OCI-M2 (cell line): ENCODE results near the gene PHC1.
"Not testable (repeated sequence)": the region's sequence is repeated elsewhere in the genome, so short reads cannot be mapped to it uniquely, and the experiment has no call there.

Experiments
- DNase-seq: peaks from one replicate; lab custom pipeline; 2025; ENCODE audit not compliant: unreplicated experiment; lab: John Stamatoyannopoulos, UW

The PHC1 gene

DNA sequence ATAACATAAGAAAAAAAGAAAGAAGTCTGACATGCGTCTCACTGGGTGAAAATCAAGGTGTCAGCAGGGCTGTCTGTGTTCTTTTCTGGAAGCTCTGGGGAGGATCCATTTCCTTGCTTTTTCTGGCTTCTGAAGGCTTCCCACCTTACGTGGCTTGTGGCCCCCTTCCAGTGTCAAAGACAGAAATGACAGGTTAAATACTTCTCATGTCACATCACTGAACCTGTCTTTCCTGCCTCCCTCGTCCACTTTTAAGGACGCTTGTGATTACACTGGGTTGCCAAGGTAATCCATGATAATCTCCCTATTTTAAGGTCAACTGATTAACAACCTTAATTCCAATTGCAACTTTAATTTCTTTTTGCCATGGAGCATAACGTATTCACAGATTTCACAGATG, 4.6 kb upstream of the PHC1 start:
- DNase-seq = no peak

DNA sequence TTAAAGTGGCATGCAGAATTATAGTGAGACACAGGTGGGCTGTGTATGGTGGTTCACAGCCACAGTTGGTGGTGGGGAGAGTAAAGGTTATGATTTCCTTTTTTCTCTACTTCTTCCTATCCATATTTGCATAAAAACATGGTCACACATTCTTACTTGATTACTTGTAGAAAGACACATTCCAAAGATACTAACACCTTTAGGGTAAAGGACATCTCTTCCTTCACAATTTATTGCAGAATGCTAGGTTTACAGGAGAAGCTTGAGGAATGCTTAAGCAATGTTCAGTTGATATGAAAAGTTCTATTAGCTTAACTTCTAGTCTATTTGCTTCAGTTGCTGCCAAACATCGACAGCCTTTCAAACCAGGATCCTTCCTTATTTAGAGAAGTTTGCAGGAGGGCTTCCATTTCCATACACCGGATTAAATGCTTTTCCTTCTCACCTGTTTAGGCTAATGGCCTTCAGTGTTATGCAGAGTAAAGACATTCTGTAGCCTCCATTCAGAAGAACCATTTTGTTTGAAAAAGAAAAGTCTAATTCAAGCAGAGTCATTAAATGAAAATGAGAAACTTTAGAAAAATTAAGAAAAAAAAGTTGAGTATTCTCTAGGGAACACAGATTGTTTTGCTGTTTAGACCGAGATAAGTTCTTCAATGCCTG, 2.6 kb upstream of the PHC1 start:
- DNase-seq = no peak

DNA sequence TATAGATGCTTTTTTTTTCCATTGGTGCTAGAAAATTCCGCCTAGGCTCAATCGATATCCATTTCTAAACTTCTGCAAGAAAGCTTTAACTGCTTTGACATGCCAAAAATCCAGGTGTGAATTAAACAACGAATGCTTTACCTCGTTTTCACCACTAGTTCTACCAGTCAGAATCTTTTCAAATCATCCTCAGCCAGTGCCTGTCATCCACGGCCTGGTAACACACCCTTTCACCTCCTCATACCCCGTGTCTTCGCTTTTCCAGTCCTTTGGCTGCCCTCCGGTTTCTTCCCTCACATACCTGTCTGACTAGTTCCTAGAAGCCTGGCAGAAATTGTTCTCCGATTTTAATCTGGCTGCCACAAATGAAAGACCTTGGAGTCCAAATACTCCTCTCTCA, 1.4 kb upstream of the PHC1 start:
- no peak for DNase-seq

DNA sequence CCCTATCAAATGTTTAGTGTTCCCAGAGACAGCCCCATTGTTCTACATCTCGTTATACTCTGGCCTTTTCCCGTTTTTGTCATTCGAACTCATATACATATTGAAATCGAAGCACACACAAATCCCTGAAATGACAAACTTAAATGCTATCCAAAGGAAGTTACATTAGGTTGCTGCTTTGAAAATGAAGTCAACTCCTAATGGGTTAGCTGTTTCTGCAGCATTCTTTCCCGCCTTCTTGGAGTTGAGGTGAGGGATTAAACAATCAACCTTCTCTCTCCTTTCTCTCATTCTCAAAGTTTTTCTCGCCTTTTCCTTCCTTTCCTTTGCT, 642 bp upstream of the PHC1 start:
- DNase-seq = no peak

DNA sequence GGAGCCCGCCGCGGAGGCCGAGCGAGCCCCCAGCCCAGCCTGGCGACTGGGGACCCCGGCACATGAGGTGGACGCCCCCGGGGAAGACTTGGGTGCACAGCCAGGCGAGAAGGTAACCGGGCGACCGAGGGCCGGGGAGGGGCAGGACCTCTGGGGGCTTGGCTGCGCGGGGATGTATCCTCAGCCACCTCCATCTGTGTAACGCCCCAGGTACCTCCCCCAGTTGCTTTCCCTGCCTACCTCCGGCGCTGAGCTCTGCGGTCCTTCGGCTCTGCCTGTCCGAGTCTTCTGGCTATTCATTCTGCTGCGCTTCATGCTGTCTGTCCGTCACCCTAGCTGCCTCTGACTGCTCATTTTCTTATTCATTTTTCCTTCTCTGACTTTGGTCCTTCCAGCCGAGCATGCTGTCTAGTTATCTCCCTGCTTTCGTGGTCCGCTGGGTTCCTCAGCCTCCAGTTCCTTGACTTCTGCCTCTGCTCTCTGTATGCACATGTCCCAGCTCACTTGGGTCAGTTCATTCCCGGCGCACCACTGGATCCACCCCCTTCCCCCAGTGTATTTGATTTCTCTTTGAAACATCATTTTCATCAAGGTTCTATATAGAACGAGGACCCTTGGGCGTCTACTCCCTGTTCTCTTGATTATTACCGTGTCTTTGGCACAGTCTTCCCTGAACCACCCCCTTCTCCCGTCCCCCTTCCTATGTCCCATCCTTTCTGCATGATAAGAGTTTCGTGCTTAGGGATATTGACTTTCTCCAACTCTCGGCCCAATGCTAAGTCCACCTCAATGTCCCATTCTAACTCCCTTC, 612 bp downstream of the PHC1 start:
- no peak for DNase-seq

DNA sequence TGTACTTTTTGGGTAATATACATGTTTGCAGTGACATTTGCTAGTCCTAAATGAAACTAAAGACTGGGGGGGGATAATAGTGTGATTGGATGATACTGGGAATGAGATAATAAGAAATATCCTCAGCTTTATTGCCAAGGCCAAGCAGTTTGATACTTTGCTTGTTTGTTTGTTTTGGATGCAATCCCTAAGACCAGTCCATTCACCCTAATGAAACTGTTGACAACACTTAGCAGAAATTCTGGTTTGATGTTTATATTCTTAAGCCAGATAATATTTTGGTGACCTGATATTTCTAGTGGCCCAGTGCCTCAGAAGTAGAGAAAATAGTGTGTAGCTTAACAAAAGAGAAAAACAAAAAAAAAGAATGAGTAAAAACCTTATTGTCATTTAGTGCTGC, 1.8 kb downstream of the PHC1 start:
- no peak for DNase-seq

DNA sequence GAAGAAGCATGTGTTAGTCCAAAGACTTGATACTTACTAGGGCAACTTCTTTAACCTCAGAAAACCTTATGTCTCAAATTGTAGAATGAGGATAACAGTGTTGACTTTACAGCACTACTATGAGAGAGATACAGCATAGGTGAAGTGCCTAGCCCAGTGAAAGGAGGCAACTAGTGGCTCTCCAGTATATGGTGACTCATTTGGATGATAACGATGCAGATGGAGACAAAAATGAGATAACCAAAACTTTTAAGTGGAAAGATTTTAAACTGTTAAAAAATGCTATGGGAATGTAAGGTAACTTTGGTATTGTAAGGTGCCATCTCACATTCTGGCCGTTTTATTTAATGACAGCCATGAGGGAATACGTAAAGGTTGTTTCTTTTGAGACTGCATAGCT, 2.7 kb downstream of the PHC1 start:
- no peak for DNase-seq

DNA sequence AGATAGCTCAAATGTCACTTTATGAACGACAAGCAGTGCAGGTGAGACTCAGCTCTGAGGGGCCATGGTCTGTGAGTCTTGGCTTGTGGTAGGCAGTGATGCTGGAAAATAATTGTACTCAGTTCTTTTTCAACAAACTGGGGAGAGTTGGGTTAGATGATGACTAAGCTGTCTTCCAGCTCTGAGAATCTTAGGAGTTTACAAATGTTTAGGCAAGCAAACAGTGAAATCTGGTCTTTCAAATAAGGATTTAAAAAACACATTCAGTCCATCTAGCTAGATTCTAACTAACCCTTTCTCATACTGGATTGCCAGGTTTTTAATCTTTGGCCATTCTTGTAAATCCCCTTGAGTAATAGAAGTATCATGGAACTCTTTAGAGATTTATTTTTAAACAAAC, 3.4 kb downstream of the PHC1 start:
- no peak for DNase-seq

DNA sequence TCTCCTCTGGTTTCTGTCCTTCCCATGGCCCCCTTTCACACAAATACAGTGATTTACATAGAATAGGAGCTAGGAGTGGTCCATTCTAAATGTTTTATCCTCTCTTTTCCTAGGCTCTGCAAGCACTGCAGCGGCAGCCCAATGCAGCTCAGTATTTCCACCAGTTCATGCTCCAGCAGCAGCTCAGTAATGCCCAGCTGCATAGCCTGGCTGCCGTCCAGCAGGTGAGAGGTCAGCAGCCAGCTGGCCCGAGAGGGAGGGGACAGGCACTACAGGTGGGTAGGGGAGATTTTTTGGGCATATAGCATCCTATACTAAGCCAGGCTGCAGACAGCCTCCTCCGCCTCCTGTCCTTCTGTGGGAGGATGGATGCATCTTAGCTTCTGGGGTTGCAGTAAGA, 5.3 kb downstream of the PHC1 start:
- DNase-seq = not testable (repeated sequence)

DNA sequence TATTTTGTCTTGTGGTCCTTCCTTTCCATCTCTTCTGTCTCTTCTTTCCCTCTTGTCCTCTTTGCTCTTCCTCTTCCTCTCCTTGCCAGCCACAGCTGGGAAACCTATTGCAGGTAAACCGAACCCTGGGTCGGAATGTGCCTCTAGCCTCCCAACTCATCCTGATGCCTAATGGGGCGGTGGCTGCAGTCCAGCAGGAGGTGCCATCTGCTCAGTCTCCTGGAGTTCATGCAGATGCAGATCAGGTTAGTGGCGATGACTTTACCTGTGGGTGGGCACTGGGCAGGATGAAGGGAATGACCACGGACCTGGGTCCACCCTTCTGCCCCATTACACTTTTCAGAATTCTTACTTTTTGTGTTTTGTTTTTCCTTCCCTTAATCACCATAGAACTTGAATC, 8.2 kb downstream of the PHC1 start:
- no peak for DNase-seq

DNA sequence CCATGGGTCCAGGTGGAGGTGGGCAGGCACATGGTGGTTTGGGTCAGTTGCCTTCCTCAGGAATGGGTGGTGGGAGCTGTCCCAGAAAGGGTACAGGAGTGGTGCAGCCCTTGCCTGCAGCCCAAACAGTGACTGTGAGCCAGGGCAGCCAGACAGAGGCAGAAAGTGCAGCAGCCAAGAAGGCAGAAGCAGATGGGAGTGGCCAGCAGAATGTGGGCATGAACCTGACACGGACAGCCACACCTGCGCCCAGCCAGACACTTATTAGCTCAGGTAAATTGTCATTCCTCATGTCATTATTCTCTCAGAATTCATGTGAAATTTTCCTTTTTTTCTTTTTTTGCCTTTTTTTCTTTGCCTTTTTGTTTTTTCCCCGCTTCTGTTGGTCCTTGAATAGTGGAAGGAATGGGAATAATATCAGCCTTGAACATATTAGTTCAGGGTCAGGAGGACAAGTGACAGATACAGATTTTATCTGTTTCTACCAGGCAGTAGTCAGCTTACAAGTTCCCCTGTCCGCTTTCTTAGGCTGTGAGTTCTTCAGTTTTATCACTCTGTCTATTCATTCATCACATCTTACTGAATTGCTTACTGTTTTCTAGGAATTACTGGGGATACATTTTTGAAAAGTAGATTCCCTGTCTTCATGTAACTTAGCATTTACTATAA, 16.5 kb downstream of the PHC1 start:
- not testable (repeated sequence) for DNase-seq

DNA sequence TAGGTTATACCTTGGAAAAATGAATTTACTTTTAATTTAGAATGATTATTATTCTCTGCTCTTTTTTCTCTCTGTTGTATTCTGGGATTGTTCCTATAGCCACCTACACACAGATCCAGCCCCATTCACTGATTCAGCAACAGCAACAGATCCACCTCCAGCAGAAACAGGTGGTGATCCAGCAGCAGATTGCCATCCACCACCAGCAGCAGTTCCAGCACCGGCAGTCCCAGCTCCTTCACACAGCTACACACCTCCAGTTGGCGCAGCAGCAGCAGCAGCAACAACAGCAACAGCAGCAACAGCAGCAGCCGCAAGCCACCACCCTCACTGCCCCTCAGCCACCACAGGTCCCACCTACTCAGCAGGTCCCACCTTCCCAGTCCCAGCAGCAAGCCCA, 18.2 kb downstream of the PHC1 start:
- DNase-seq = not testable (repeated sequence)

DNA sequence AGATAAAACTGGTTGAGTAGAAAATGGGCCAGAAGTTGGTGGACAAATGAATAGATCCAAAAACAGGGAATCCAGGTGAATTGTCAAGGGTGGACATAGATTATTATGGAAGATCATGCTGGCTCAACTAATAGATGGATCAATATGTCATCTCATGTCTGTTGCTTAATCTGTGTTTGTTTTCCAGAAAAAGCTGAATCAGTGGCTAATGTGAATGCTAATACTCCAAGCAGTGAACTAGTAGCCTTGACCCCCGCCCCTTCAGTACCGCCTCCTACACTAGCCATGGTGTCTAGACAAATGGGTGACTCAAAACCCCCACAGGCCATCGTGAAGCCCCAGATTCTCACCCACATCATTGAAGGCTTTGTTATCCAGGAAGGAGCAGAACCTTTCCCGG, 19.8 kb downstream of the PHC1 start:
- DNase-seq = not testable (repeated sequence)

DNA sequence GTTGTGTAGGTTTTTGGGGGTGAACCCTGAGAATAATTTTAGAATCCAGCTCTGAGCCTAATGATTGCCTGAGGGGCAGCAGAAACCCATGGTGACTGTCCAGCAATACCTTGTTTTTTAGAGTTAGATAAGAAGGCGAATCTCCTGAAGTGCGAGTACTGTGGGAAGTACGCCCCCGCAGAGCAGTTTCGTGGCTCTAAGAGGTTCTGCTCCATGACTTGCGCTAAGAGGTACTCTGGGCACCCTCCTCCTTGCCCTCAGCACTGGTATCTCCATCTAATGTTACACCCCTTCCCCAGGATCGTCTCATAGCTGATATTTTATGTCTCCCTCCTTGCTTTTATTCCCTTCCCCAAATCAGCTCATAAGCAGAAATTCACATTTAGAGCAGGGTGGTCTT, 22.4 kb downstream of the PHC1 start:
- DNase-seq = no peak

DNA sequence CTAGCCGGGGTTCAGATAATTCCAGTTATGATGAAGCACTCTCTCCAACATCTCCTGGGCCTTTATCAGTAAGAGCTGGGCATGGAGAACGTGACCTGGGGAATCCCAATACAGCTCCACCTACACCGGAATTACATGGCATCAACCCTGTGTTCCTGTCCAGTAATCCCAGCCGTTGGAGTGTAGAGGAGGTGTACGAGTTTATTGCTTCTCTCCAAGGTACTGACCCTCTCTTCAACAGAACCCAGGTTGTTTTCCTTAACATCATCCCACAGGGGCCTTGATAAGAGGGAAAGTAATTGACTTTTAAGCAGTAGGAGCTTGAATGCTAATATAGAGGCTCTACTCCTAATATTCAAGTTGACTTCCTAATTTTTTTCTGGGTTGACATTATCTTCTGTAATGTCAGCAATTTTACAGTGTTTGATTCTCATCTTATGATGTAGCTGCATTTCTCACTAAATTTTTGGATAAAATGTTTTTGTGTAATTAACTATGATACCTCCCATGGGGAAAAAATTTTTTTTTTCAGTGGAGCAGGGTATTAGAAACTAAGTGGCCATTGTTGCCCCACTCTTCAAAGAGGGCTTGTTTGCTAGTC, 23.6 kb downstream of the PHC1 start:
- not testable (repeated sequence) for DNase-seq

DNA sequence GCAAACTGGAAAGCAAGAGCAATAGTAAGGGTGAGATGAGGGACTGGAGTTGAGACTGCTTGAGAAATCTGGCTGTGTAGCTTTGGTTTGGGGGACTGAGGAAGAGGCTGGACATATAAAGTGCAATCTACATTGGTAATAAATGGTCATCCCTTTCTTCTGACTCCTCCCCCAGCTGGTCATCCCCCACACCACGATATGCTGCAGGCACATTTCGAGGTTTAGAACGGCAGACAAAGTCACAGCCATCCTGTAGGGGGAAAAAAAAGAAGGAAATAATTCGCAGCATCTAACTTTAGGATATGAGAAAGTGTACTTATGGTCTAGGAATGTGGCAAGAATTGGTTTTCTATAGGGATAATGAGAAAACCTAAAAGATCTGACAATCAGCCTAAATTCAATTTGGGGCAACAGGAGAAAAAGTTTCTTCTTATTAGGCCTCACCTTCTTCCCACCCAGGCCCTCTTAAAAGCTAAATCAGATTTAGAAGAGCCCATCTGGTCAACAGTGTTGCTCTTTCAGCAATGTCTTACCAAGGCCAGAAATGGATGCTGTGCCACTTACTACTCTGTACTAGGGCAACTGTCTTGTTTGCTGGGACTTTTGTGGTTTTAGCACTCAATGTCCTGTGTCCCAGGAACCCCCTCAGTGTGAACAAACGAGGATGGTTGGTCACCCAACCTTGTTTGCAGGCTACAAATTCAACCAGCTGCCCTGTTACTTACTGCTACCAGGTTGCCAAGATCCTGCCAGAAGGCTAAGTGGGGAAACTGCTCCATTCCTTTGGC, 27.6 kb downstream of the PHC1 start:
- DNase-seq = no peak

DNA sequence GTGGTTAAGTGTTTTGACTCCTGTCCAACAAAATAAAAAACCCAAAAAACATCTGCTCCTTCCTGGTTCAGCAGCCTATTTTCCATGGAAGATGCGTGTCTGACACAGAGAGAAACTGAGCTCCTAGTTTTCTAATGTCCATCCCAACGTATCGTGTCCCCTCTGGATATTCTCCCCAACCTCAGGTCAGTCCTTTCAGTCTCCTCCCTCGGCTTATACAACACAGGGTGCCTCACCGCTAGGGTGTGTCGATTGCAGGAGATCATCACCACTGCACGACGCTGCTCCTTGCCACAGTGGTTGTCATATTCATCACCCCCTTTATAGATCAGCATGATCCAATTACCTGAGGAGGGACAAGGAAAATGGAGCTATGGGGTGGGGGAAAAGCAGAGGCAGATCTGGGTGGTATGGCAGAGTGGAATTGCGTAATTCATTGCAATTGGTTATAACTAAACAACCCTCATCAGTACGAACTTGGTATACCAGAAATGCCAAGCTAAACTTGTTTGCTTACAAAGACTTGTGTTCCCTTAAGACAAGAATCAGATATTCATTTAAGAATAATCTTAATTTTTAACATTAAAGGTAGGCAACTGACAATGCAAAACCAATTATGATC, 29.4 kb downstream of the PHC1 start:
- DNase-seq = no peak

DNA sequence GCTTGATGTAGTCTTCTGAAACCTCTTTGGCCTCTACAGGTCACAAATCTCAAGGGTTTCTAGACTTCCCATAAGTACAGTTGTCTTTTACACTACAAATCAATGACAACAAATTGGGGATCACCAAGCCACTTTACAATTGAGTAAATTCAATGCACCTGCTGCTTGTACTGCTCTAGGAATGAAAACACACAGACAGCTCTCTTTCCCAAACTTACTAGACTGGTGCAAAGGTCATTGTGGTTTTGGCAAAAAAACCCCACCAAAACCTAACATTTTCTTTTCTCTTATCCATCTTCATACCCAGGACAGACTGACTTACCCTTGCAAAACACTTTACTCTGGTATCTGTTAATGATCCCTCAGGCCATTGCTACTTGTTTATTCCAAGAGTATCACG, 32.4 kb downstream of the PHC1 start:
- DNase-seq = no peak

DNA sequence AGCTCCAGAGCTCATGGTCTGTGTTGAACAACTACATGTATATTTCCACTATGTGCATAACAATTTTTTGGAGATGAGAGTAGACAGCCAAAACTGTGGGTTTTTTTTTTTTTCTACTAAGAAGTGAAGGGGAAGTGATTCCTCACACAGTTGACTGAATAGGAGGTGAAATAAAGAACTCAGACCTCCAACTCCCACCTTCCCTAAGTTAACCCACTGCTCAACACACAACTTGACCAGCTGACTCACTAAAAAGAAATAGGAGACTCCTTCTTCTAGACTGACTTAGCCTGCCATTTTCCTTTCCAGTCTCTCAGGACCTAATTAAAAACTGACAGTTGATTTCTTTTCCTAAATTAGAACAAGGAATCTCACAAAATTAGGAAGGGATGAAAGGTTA, 33.4 kb downstream of the PHC1 start:
- no peak for DNase-seq

DNA sequence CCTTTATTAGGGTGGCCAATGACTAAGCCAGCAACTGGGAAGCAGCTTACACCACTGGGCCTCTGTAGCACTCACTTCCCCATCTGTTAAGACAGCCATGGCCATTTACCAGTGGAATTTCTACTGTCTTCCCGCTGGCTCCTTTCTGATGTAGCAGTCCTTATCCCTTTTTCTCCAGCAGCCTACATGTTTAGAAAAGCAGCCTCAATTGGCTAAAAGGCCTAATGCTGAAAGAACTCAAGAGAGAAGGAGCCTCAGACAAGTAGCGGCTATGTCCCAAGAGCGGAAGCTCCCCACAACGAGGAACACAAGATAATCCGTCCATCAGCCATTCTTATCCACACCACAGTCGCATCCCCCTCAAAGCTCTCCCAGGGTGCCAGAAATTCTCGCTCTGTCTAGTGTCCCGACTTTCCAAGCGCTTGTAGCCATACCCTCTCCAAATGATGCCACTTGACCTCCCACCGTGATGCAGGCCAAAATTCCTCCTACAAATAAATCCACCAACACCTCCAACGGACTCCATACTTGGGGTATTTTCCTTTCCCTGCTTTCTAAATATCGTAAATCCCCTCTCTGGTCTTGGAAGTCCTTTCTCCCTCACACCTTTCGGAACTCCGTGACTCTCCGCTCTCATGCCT, 34.5 kb downstream of the PHC1 start:
- DNase-seq = peak; percentile 41
